WTC11 (cell line): ENCODE measurements around the gene FUT8. TPM values are rescaled to one million over a fixed set of nuclear protein-coding genes. Genes with fewer than 3 reads are reported as not detected.

Experiments
- ATAC-seq: fragments of 200-7000 bp; cut with Tn5 transposase; 2 replicates; pipeline ENCODE4 v1.10.0; 2021; ENCODE audit warnings: mild to moderate bottlenecking, moderate library complexity
- CTCF ChIA-PET: fragments of 300-600 bp; sonication (Branson Sonifier 250); formaldehyde crosslinking; loops from one replicate; lab custom pipeline; 2021; ENCODE audit warnings: antibody characterized with exemption; lab: Charles Lee
- POLR2A ChIA-PET: fragments of 350-600 bp; sonication (Branson Sonifier 250); formaldehyde crosslinking; loops from one replicate; lab custom pipeline; 2021; ENCODE audit warnings: antibody characterized with exemption; lab: Charles Lee
- DNase-seq: peaks from one replicate; pipeline ENCODE4 v3.0.0; 2021; ENCODE audit warnings: low spot score
- H3K27ac Mint-ChIP-seq: 2 replicates; pipeline ENCODE4 v1.8.0; 2021; ENCODE audit warnings: mixed read lengths
- H3K27me3 Mint-ChIP-seq: 2 replicates; pipeline ENCODE4 v1.8.0; 2021; ENCODE audit warnings: low read depth, mild to moderate bottlenecking, moderate library complexity, mixed read lengths
- H3K36me3 Mint-ChIP-seq: 2 replicates; pipeline ENCODE4 v1.8.0; 2021; ENCODE audit warnings: mixed read lengths
- H3K4me1 Mint-ChIP-seq: 2 replicates; pipeline ENCODE4 v1.8.0; 2022; ENCODE audit warnings: mixed read lengths
- H3K4me3 Mint-ChIP-seq: 2 replicates; pipeline ENCODE4 v1.8.0; 2021; ENCODE audit warnings: mild to moderate bottlenecking, moderate library complexity, mixed read lengths
- H3K9me3 Mint-ChIP-seq: 2 replicates; pipeline ENCODE4 v1.8.0; 2021; ENCODE audit warnings: mixed read lengths
- CBFB ChIP-seq: sonication (generic); formaldehyde crosslinking; IDR thresholded peaks from 2 replicates; pipeline ENCODE4 v1.8.1; 2022; ENCODE audit warnings: mild to moderate bottlenecking, low read depth, missing genetic modification reagents
- E2F5 ChIP-seq: sonication (generic); formaldehyde crosslinking; IDR thresholded peaks from 2 replicates; pipeline ENCODE4 v1.8.1; 2022; ENCODE audit warnings: mild to moderate bottlenecking, moderate library complexity, missing genetic modification reagents
- ELF4 ChIP-seq: sonication (generic); formaldehyde crosslinking; IDR thresholded peaks from 2 replicates; pipeline ENCODE4 v1.8.1; 2022; ENCODE audit warnings: low read depth, mild to moderate bottlenecking, moderate library complexity, missing genetic modification reagents
- ESRRA ChIP-seq: sonication (generic); formaldehyde crosslinking; IDR thresholded peaks from 2 replicates; pipeline ENCODE4 v1.8.1; 2022; ENCODE audit warnings: mild to moderate bottlenecking, missing genetic modification reagents, borderline replicate concordance
- FOXK1 ChIP-seq: sonication (generic); formaldehyde crosslinking; IDR thresholded peaks from 2 replicates; pipeline ENCODE4 v1.8.0; 2022; ENCODE audit warnings: mild to moderate bottlenecking, moderate library complexity, missing genetic modification reagents
- GTF2I ChIP-seq: fragments of 250-450 bp; sonication (Bioruptor Pico); conservative IDR thresholded peaks from 2 replicates; pipeline ENCODE4 v1.4.0; 2021; ENCODE audit warnings: mild to moderate bottlenecking
- HMGA2 ChIP-seq: fragments of 250-450 bp; sonication (Bioruptor Pico); IDR thresholded peaks from 2 replicates; pipeline ENCODE4 v1.4.0; 2021; ENCODE audit warnings: mild to moderate bottlenecking, moderate library complexity
- IRF1 ChIP-seq: sonication (generic); formaldehyde crosslinking; IDR thresholded peaks from 2 replicates; pipeline ENCODE4 v1.8.0; 2023; ENCODE audit warnings: missing genetic modification reagents
- IRF2 ChIP-seq: sonication (generic); formaldehyde crosslinking; IDR thresholded peaks from 2 replicates; pipeline ENCODE4 v1.8.0; 2022; ENCODE audit warnings: low read depth, missing genetic modification reagents, borderline replicate concordance
- NFYB ChIP-seq: sonication (generic); formaldehyde crosslinking; conservative IDR thresholded peaks from 2 replicates; pipeline ENCODE4 v1.8.0; 2022; ENCODE audit warnings: low read depth, missing genetic modification reagents
- NR2C2 ChIP-seq: sonication (generic); formaldehyde crosslinking; IDR thresholded peaks from 2 replicates; pipeline ENCODE4 v1.8.0; 2022; ENCODE audit warnings: mild to moderate bottlenecking, missing genetic modification reagents
- OVOL2 ChIP-seq: fragments of 250-450 bp; sonication (Bioruptor Pico); IDR thresholded peaks from 2 replicates; pipeline ENCODE4 v1.9.0; 2021; ENCODE audit warnings: mild to moderate bottlenecking, borderline replicate concordance
- PREB ChIP-seq: sonication (generic); formaldehyde crosslinking; IDR thresholded peaks from 2 replicates; pipeline ENCODE4 v1.8.1; 2022; ENCODE audit warnings: mild to moderate bottlenecking, missing genetic modification reagents, moderate library complexity, borderline replicate concordance
- PRRX2 ChIP-seq: fragments of 250-450 bp; sonication (Bioruptor Pico); IDR thresholded peaks from 2 replicates; pipeline ENCODE4 v1.8.0; 2021; ENCODE audit warnings: mild to moderate bottlenecking
- SMAD3 ChIP-seq: sonication (generic); formaldehyde crosslinking; IDR thresholded peaks from 2 replicates; pipeline ENCODE4 v1.8.0; 2022; ENCODE audit warnings: missing genetic modification reagents, mild to moderate bottlenecking, borderline replicate concordance
- TEAD4 ChIP-seq: sonication (generic); formaldehyde crosslinking; IDR thresholded peaks from 2 replicates; pipeline ENCODE4 v1.8.0; 2022; ENCODE audit warnings: mild to moderate bottlenecking, missing genetic modification reagents
- ZBTB21 ChIP-seq: sonication (generic); formaldehyde crosslinking; IDR thresholded peaks from 2 replicates; pipeline ENCODE4 v1.8.1; 2023; ENCODE audit warnings: mild to moderate bottlenecking, missing genetic modification reagents, borderline replicate concordance
- ZNF263 ChIP-seq: sonication (generic); formaldehyde crosslinking; IDR thresholded peaks from 2 replicates; pipeline ENCODE4 v1.8.1; 2022; ENCODE audit warnings: low read depth, mild to moderate bottlenecking, moderate library complexity, missing genetic modification reagents
- ZNF416 ChIP-seq: fragments of 250-450 bp; sonication (Bioruptor Pico); IDR thresholded peaks from 2 replicates; pipeline ENCODE4 v1.9.0; 2021; ENCODE audit warnings: mild to moderate bottlenecking, inconsistent platforms
- ZNF532 ChIP-seq: fragments of 250-450 bp; sonication (Bioruptor Pico); IDR thresholded peaks from 2 replicates; pipeline ENCODE4 v1.9.0; 2021; ENCODE audit warnings: mild to moderate bottlenecking, borderline replicate concordance
- total RNA-seq: library from RNA; stranded (reverse); gene quantifications from 3 replicates; pipeline ENCODE4 v1.2.3, GENCODE V29; 2021
- TF ChIP-seq, protein P1 (sequence below): fragments of 250-450 bp; sonication (Bioruptor Pico); IDR thresholded peaks from 2 replicates; pipeline ENCODE4 v1.9.0; 2021; ENCODE audit warnings: moderate library complexity, mild to moderate bottlenecking, inconsistent platforms, borderline replicate concordance
- TF ChIP-seq, protein P2 (sequence below): sonication (generic); formaldehyde crosslinking; conservative IDR thresholded peaks from 2 replicates; pipeline ENCODE4 v1.8.1; 2023; ENCODE audit warnings: mild to moderate bottlenecking, low read depth, missing genetic modification reagents, moderate library complexity
- TF ChIP-seq, protein P3 (sequence below): sonication (generic); formaldehyde crosslinking; IDR thresholded peaks from 2 replicates; pipeline ENCODE4 v1.8.0; 2022; ENCODE audit warnings: mild to moderate bottlenecking, missing genetic modification reagents

FUT8 gene
- total RNA-seq, 1 experiment from 2014 or later: 37.9 TPM

- TF ChIP-seq, protein P1, sequence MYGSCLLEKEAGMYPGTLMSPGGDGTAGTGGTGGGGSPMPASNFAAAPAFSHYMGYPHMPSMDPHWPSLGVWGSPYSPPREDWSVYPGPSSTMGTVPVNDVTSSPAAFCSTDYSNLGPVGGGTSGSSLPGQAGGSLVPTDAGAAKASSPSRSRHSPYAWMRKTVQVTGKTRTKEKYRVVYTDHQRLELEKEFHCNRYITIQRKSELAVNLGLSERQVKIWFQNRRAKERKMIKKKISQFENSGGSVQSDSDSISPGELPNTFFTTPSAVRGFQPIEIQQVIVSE: no peak
These were observed 1.9 kb upstream of the FUT8 start (continued) for GRCh38 chr14:65410640-65411039.

DNA sequence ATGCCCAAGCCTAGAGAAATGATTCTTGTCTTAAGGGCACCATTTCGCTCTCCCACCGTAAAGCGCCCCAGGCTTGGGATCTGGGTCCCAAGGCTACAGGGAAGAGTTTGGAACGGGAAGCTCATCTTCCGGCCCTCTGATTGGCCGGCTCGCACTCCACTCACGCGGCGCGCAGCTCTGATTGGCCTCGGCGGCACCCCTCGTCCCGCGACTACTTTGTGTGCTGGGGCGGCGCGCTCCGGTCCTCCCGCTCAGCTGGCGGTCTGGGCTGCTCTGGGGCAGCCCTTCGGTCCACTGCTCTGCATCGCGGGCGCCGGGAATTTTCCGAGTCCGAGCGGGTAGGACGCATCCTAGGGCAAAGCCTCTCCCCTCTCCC lies 886 bp upstream of the FUT8 start:
- POLR2A ChIA-PET: interaction anchor here (0.8 to 1.9 kb wide), 6 partner anchors 78 to 402 kb away, joined by 3 to 6 read pairs (median 4); partner anchors contain the start of gene MAX
- CTCF ChIA-PET: interaction anchor here (0.5 to 3.2 kb wide), 26 partner anchors 10 to 659 kb away, joined by 3 to 28 read pairs (median 4); partner anchors contain the start of gene MAX
- ATAC-seq (peak; percentile 70), DNase-seq (peak; percentile 90)
- TF ChIP-seq, protein P1: no peak
- TF ChIP-seq GTF2I (no peak), HMGA2 (CRISPR knock-in tag) (no peak), PREB (CRISPR knock-in tag) (no peak), NFYB (CRISPR knock-in tag) (peak; percentile 91), IRF1 (CRISPR knock-in tag) (no peak), ZBTB21 (CRISPR knock-in tag) (no peak), PRRX2 (CRISPR knock-in tag) (no peak), NR2C2 (CRISPR knock-in tag) (no peak), OVOL2 (CRISPR knock-in tag) (no peak), SMAD3 (CRISPR knock-in tag) (0 out of 2 replicates have a peak, but pooled peaks have one; percentile 44), E2F5 (CRISPR knock-in tag) (no peak), IRF2 (no peak), ZNF532 (CRISPR knock-in tag) (no peak), FOXK1 (CRISPR knock-in tag) (peak; percentile 57; the same call in 1 of the 2 replicates), ZNF263 (no peak; the same call in 1 of the 2 replicates), ESRRA (CRISPR knock-in tag) (0 out of 2 replicates have a peak, but pooled peaks have one; percentile 8), ELF4 (CRISPR knock-in tag) (no peak), CBFB (no peak), ZNF416 (CRISPR knock-in tag) (no peak), TEAD4 (CRISPR knock-in tag) (no peak)
- TF ChIP-seq, protein P2, sequence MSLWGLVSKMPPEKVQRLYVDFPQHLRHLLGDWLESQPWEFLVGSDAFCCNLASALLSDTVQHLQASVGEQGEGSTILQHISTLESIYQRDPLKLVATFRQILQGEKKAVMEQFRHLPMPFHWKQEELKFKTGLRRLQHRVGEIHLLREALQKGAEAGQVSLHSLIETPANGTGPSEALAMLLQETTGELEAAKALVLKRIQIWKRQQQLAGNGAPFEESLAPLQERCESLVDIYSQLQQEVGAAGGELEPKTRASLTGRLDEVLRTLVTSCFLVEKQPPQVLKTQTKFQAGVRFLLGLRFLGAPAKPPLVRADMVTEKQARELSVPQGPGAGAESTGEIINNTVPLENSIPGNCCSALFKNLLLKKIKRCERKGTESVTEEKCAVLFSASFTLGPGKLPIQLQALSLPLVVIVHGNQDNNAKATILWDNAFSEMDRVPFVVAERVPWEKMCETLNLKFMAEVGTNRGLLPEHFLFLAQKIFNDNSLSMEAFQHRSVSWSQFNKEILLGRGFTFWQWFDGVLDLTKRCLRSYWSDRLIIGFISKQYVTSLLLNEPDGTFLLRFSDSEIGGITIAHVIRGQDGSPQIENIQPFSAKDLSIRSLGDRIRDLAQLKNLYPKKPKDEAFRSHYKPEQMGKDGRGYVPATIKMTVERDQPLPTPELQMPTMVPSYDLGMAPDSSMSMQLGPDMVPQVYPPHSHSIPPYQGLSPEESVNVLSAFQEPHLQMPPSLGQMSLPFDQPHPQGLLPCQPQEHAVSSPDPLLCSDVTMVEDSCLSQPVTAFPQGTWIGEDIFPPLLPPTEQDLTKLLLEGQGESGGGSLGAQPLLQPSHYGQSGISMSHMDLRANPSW (CRISPR knock-in tag): no peak
- TF ChIP-seq, protein P3, sequence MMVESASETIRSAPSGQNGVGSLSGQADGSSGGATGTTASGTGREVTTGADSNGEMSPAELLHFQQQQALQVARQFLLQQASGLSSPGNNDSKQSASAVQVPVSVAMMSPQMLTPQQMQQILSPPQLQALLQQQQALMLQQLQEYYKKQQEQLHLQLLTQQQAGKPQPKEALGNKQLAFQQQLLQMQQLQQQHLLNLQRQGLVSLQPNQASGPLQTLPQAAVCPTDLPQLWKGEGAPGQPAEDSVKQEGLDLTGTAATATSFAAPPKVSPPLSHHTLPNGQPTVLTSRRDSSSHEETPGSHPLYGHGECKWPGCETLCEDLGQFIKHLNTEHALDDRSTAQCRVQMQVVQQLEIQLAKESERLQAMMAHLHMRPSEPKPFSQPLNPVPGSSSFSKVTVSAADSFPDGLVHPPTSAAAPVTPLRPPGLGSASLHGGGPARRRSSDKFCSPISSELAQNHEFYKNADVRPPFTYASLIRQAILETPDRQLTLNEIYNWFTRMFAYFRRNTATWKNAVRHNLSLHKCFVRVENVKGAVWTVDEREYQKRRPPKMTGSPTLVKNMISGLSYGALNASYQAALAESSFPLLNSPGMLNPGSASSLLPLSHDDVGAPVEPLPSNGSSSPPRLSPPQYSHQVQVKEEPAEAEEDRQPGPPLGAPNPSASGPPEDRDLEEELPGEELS (CRISPR knock-in tag): no peak
- H3K4me1 Mint-ChIP-seq: peaks cover 25% of the 10 kb centered on the region
- no peaks in the 10 kb centered on the region for H3K9me3 Mint-ChIP-seq
- peaks cover 7% of the 10 kb centered on the region; the same call in 1 of the 2 replicates for H3K27me3 Mint-ChIP-seq
- H3K4me3 Mint-ChIP-seq: peak overlapping the region; percentile 93
- H3K27ac Mint-ChIP-seq: peak overlapping the region; percentile 97
- no peaks in the 10 kb centered on the region for H3K36me3 Mint-ChIP-seq
